Measurements from ENCODE around the gene BMPR1A.

DNA sequence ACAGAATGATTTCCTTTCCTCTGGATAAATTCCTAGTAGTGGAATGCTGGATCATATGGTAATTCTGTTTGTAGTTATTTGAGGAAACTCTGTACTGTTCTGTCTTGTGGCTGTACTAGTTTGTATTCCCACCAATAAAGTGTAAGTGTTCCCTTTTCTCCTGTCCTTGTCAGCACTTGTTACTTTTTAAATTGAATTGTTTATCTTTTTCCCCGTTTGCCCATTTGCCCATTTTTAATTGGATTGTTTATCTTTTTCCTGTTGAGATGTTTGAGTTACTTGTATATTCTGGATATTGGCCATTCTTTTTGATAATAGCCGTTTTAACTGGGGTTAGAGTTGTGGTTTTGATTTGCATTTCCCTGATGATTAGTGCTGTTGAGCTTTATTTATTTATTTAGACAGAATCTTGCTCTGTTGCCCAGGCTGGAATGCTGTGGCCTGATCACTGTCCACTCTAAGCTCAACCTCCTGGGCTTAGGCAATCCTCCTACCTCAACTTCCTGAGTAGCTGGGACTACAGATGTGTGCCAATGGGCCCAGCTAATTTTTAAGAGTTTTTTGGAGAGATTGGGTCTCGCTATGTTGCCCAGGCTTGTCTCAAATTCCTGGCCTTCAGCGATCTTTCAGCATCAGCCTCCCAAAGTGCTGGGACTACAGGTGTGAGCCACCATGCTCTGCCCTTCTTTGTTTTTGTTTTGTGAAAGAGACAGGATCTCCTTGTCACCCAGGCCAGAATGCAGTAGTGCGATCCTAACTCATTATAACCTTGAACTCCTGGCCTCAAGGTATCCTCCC is 23.0 kb downstream of the BMPR1A start:
- no peak for TF ChIP-seq EP300 (IDR thresholded peaks at IDR 0.05; ENCODE audit: low read length)
- no peak for TF ChIP-seq SP1 (CRISPR knock-in tag; IDR thresholded peaks at IDR 0.05)
- no peak for TF ChIP-seq JUND (IDR thresholded peaks at IDR 0.05; ENCODE audit: borderline replicate concordance, low read depth, low read length)
- no peak for TF ChIP-seq JUND (tag; IDR thresholded peaks at IDR 0.05; ENCODE audit: borderline replicate concordance, low read depth, low read length)

Data from K562 (cell line).